Mucosa of descending colon (tissue), 3 donors: ENCODE measurements around the gene PLA2G4D. TPM values are rescaled to one million over a fixed set of nuclear protein-coding genes. Genes with fewer than 3 reads are reported as not detected.
A peak's percentile ranks its signal among the peaks of the same experiment; 100 is the strongest.
"Not testable (repeated sequence)": the region's sequence is repeated elsewhere in the genome, so short reads cannot be mapped to it uniquely, and the experiment has no call there.

Source experiments
- ATAC-seq: fragments of 200-7000 bp; cut with Tn5 transposase; one replicate; pipeline ENCODE4 v1.9.1; 2020; ENCODE audit warnings: mild to moderate bottlenecking, moderate library complexity
- DNase-seq, 3 donors: peaks; one replicate each; pipeline ENCODE4 v3.0.0-alpha.2; 2020
- H3K36me3 ChIP-seq: fragments of 200-600 bp; one replicate; pipeline ENCODE4 v1.8.0; 2021; ENCODE audit warnings: low read depth, mild to moderate bottlenecking
- H3K4me1 ChIP-seq: fragments of 200-600 bp; one replicate; pipeline ENCODE4 v1.8.0; 2021; ENCODE audit warnings: low read depth, mild to moderate bottlenecking
- H3K4me3 ChIP-seq: fragments of 200-600 bp; one replicate; pipeline ENCODE4 v1.8.0; 2021; ENCODE audit warnings: mild to moderate bottlenecking
- H3K9me3 ChIP-seq: fragments of 200-600 bp; one replicate; pipeline ENCODE4 v1.8.0; 2021; ENCODE audit warnings: mild to moderate bottlenecking
- intact Hi-C, 2 donors: fragments of 100-400 bp; cut with DNase I in 1 of 2; cut with micrococcal nuclease in 1 of 2; formaldehyde crosslinking; loops; one replicate each; pipeline versions ENCODE4 v1.11.0 to v1.11.1; 2022; cut with DNase I, micrococcal nuclease
- total RNA-seq, 3 donors: library from RNA; stranded (reverse); fragmentation: NEBNext Ultra II Directional in 2 of 3; extraction: Animal tissue kit (Norgen Biotek cat#: 25700) in 2 of 3; gene quantifications; one replicate each; pipeline versions ENCODE4 v1.2.1 to v1.2.4, GENCODE V29; 2021 to 2023
- TF ChIP-seq, protein P1 (sequence below): fragments of 200-600 bp; IDR thresholded peaks from one replicate; pipeline ENCODE4 v1.8.0; 2022; ENCODE audit warnings: antibody characterized with exemption, mild to moderate bottlenecking
- donor health status: DM: no; HTN: no; CAD: no; lungs with moderate emphysema.
- donor health status: DM: no; HTN: no; CAD: no.
- donor health status: DM: no; HTN: yes; CAD: no.

PLA2G4D gene
- total RNA-seq, 3 donors from 2014 or later, result 0.35 to 0.51 (median 0.49) TPM

DNA sequence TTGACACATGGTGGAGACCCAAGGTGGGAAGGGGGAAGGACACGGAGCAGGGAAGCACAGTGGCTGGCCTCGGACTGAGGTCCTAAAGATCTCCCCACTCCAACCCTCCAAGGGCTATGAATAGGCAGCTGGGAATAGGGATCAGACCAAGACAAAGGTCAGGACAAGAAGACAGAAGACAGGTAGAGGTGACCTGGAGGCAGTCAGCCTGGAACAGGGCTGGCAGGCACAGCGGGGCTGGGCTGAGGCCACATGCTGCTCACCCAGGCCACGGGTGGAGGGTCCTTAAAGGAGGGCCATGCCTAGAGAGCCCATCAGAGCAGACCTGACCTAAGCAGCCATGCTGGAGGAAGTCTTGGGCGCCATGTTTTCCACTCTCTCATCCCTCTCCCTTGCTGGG, 2.7 kb upstream of the PLA2G4D start:
- TF ChIP-seq, protein P1, sequence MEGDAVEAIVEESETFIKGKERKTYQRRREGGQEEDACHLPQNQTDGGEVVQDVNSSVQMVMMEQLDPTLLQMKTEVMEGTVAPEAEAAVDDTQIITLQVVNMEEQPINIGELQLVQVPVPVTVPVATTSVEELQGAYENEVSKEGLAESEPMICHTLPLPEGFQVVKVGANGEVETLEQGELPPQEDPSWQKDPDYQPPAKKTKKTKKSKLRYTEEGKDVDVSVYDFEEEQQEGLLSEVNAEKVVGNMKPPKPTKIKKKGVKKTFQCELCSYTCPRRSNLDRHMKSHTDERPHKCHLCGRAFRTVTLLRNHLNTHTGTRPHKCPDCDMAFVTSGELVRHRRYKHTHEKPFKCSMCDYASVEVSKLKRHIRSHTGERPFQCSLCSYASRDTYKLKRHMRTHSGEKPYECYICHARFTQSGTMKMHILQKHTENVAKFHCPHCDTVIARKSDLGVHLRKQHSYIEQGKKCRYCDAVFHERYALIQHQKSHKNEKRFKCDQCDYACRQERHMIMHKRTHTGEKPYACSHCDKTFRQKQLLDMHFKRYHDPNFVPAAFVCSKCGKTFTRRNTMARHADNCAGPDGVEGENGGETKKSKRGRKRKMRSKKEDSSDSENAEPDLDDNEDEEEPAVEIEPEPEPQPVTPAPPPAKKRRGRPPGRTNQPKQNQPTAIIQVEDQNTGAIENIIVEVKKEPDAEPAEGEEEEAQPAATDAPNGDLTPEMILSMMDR, result no peak
- Histone ChIP-seq H3K4me3 (no peak overlapping the region), H3K9me3 (no peaks in the 10 kb centered on the region), H3K36me3 (no peaks in the 10 kb centered on the region), H3K4me1 (peaks cover 8% of the 10 kb centered on the region)
- intact Hi-C loops, result no loop called here
- no peak for ATAC-seq
- no peak for DNase-seq

DNA sequence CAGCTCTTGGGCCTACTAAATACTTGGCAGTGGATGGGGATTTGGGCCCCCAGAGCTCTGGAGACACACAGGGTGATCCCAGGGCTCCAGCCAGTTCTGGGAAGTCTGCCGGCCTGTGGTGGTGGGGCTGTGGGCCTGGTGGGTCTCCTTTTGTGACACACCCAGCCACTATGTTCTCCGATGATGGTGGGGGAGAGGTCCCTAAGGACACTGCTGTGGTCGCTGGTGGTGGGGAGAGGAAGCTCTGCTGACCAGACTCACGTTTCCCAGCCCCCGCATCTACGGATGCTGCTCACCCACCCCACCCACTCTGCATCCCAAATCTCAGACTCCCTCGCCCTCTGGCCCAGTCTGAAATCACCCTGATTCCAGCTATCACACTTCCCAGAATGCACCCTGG, 396 bp downstream of the PLA2G4D start:
- TF ChIP-seq, protein P1, result no peak

DNA sequence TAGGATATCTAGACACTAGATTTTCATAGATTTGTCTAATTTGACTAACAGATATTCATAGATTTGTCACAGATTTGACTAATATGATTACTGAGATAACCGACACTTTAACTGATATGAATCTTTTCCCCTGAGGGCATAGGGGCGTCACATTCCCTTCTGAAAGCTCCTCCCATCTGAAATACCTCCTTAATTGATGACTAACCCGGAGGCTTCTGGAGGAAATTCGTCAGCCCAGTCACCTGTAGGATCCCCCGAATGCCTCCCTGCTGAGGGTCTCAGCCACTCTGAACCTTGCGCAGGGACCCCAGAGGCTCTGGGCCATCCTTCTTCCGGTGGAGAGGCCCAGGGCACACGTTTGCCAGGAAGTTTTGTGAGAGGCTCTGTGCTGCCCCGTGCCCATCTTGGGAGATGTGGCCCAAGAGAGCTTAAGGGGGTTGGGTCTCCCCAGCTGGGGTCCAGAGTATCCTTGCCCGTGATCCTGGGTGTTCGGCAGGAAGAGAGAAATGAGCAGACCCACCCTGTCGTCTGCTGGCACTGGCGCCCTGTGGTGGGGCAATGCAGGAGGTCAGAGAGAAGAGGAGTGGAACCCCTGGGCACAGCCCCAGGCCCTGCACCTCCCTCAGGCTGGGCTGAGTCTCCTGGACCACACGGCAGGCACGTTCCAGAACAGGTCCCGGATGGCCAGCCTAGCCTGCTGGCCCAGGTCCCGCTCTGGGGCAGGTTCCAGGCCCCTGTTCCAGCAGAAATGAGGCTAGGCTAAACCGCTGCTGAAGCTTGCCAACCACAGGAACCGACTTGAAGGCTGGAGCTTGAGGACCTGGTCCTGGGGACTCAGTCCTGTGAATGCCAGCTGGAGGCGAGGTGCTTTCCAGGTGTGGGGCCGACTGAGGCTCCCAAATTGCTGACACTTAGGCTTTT, 1.7 kb downstream of the PLA2G4D start:
- Histone ChIP-seq H3K4me1 (no peaks in the 10 kb centered on the region), H3K4me3 (no peak overlapping the region), H3K36me3 (no peaks in the 10 kb centered on the region), H3K9me3 (no peaks in the 10 kb centered on the region)
- intact Hi-C loops, result no loop called here
- ATAC-seq (no peak), DNase-seq (no peak)
- TF ChIP-seq, protein P1, result no peak

More for the DNA sequence above, 396 bp downstream of the PLA2G4D start:
- H3K4me1 ChIP-seq, result no peaks in the 10 kb centered on the region
- H3K4me3 ChIP-seq, result no peak overlapping the region
- H3K9me3 ChIP-seq, result no peaks in the 10 kb centered on the region
- DNase-seq (no peak), ATAC-seq (no peak)
- H3K36me3 ChIP-seq, result no peaks in the 10 kb centered on the region
- intact Hi-C loops, result no loop called here

DNA sequence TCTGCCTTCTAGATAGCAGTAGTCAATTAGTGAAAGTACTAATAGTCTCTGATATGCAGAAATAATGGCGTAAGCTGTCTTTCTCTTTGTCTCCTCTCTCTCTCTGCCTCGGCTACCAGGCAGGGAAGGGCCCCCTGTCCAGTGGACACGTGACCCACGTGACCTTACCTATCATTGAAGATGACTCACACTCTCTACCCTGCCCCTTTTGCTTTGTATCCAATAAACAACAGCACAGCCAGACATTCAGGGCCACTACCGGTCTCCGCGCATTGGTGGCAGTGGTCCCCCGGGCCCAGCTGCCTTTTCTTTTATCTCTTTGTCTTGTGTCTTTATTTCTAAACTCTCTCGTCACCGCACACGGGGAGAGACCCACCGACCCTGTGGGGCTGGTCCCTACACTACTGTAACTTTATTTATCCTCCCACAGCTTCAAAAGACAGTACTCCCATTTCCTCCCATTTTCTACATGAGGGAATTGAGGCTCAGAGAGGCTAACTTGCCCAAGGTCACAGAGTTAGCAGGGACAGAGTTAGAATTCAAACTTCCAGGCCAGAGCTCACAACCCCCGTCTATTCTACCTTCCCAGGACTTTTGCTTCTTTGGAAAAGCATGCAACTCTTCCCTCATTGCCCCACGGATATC, 2.5 kb downstream of the PLA2G4D start:
- H3K4me3 ChIP-seq, intact Hi-C loops, H3K4me1 ChIP-seq, DNase-seq, H3K36me3 ChIP-seq, H3K9me3 ChIP-seq, ATAC-seq: not testable (repeated sequence)

DNA sequence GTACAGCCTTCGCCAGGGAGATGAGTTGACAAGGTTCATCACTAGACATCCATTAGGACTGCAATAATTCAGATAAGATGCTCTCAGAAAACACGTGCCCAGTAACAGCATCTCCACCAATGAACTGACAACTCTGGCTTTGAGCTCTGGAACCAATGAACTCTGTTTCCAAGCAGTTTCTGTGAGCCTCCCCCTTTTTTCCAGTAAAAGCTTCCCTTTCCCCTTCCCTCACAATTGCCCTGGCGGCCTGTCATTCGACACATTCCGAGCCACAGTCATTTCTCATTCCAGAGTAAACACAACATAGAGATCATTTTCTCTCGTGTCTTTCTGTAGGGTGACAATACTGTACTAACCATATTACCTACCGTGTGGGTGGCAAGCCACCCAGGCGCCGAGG, 3.6 kb downstream of the PLA2G4D start:
- no peak for ATAC-seq
- intact Hi-C loops, result no loop called here
- H3K36me3 ChIP-seq, result no peaks in the 10 kb centered on the region
- DNase-seq, result no peak
- TF ChIP-seq, protein P1, result no peak
- H3K4me3 ChIP-seq, result no peak overlapping the region
- no peaks in the 10 kb centered on the region for H3K4me1 ChIP-seq
- H3K9me3 ChIP-seq, result no peaks in the 10 kb centered on the region

DNA sequence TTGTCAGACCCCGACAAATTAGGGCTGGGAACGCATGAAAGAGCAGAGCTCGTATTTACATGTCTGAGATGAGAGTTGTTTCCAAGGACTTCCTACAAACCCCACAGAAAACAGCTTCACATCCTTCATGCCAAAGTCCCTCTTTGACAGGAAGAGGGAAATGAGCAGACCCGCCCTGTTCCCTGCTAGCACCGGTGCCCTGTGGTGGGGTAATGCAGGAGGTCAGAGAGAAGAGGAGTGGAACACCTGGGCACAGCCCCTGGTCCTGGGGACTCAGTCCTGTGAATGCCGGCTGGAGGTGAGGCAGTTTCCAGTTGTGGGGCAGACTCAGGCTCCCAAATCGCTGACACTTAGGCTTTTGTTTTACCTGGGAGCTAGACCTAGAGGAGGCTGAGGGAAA, 4.0 kb downstream of the PLA2G4D start:
- no peak overlapping the region for H3K4me3 ChIP-seq
- peak; percentile 81 for ATAC-seq
- H3K9me3 ChIP-seq, result no peaks in the 10 kb centered on the region
- H3K4me1 ChIP-seq, result no peaks in the 10 kb centered on the region
- DNase-seq, result no peak
- TF ChIP-seq, protein P1, result no peak
- intact Hi-C loops, result no loop called here
- H3K36me3 ChIP-seq, result no peaks in the 10 kb centered on the region
